Suprapubic skin (tissue), 4 donors: Measurements from ENCODE around the gene MB21D2.

Experiments used
- CTCF ChIP-seq, 2 donors: fragments of 200-600 bp in 1 of 2; fragments of 450-650 bp in 1 of 2; sonication (generic) in 1 of 2; IDR thresholded peaks; one replicate each; pipeline ENCODE4 v1.5.1; 2016 to 2019; ENCODE audit warnings: antibody characterized with exemption in 2 of 2, mild to moderate bottlenecking in 1 of 2, moderate library complexity in 1 of 2
- EP300 ChIP-seq: sonication (generic); formaldehyde crosslinking; IDR thresholded peaks from one replicate; pipeline ENCODE4 v1.6.1; 2017; ENCODE audit warnings: antibody characterized with exemption
- POLR2A ChIP-seq, 2 donors: fragments of 450-650 bp; IDR thresholded peaks; one replicate each; pipeline ENCODE4 v1.6.1; 2017; ENCODE audit warnings: antibody characterized with exemption in 2 of 2, mild to moderate bottlenecking in 2 of 2, moderate library complexity in 2 of 2
- POLR2AphosphoS5 ChIP-seq, 3 donors: sonication (generic); formaldehyde crosslinking; IDR thresholded peaks; one replicate each; pipeline ENCODE4 v1.6.1; 2017; ENCODE audit warnings: antibody characterized with exemption in 3 of 3

DNA sequence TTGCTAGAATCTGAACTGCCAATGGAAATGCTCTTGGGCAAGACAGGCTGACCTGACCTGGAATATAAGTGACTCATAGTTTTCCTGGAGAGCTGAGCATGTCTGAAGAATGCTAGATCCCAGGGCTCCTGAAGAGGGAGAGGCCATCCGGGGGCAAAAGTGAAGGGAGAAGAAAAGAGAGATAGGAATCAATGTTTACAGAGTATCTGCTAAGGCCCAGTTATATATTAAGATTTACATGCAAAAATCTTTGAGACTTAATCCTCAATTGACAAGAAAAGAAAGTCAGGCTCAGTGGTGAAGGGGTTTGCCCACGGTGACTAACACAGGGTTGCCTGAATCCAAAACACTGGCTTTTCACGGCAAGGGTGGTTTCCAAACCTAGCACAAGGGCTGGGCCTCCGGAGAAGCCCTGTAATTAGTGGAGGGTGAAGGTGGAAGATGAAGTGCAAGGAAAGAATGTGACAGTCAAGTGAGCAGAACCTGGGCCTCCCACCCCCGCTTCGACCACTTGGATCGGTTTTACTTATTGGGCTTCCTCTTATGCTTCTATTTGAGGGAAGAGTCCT lies 98.6 kb downstream of the MB21D2 start:
- TF ChIP-seq EP300, result no peak
- no peak for TF ChIP-seq CTCF (IDR thresholded peaks at IDR 0.05)
- no peak for TF ChIP-seq POLR2A (IDR thresholded peaks at IDR 0.05)
- no peak for TF ChIP-seq POLR2AphosphoS5 (IDR thresholded peaks at IDR 0.05)
